ENCODE measurements around the gene AGPAT3.

- TF ChIP-seq, protein P1, sequence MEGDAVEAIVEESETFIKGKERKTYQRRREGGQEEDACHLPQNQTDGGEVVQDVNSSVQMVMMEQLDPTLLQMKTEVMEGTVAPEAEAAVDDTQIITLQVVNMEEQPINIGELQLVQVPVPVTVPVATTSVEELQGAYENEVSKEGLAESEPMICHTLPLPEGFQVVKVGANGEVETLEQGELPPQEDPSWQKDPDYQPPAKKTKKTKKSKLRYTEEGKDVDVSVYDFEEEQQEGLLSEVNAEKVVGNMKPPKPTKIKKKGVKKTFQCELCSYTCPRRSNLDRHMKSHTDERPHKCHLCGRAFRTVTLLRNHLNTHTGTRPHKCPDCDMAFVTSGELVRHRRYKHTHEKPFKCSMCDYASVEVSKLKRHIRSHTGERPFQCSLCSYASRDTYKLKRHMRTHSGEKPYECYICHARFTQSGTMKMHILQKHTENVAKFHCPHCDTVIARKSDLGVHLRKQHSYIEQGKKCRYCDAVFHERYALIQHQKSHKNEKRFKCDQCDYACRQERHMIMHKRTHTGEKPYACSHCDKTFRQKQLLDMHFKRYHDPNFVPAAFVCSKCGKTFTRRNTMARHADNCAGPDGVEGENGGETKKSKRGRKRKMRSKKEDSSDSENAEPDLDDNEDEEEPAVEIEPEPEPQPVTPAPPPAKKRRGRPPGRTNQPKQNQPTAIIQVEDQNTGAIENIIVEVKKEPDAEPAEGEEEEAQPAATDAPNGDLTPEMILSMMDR (IDR thresholded peaks at IDR 0.05): no peak
- no peak for TF ChIP-seq EZH2 (IDR thresholded peaks at IDR 0.05)
Observed at GRCh38 chr21:43890042-43890441, 25.0 kb downstream of the AGPAT3 start.
